ENCODE data around the gene IPPK. TPM values are rescaled to one million over a fixed set of nuclear protein-coding genes. Genes with fewer than 3 reads are reported as not detected.
A peak's percentile ranks its signal among the peaks of the same experiment; 100 is the strongest.

The IPPK gene
- total RNA-seq, 4 donors from 2014 or later, result 41.8 to 86.9 (median 46.1) TPM

- Histone ChIP-seq H3K36me3 (peaks cover 0 to 3% (median 0%) of the 10 kb centered on the region in 3 donors), H3K4me1 (peaks cover 12 to 37% (median 19%) of the 10 kb centered on the region in 3 donors), H3K9me3 (no peaks in the 10 kb centered on the region), H3K27me3 (no peaks in the 10 kb centered on the region), H3K27ac (peak overlapping the region in 3 of 4 donors; percentile 10 to 90 (median 85)), H3K4me3 (no peak overlapping the region)
- TF ChIP-seq POLR2A (IDR thresholded peaks at IDR 0.05), result no peak
- no peak for TF ChIP-seq CTCF (IDR thresholded peaks at IDR 0.05)
- DNase-seq, result no peak
- WGBS, 2 donors, result 78 to 80% methylated on average over 2 of the region's 2 CpGs
- intact Hi-C loops (cut with DNase I), result no loop called here
Measured at GRCh38 chr9:92704528-92704927, 34.6 kb upstream of the IPPK start.

- DNase-seq, result no peak
- no peaks in the 10 kb centered on the region for H3K4me1 ChIP-seq
- H3K4me3 ChIP-seq, result no peak overlapping the region
- H3K36me3 ChIP-seq, result no peaks in the 10 kb centered on the region
- intact Hi-C loops (cut with DNase I), result no loop called here
- no peaks in the 10 kb centered on the region for H3K27me3 ChIP-seq
- 33 to 41% methylated on average over 1 of the region's 1 CpG for WGBS, 2 donors
- H3K27ac ChIP-seq, result no peak overlapping the region
- peaks cover 0 to 47% (median 10%) of the 10 kb centered on the region in 3 donors for H3K9me3 ChIP-seq
- TF ChIP-seq POLR2A (IDR thresholded peaks at IDR 0.05) (no peak), CTCF (IDR thresholded peaks at IDR 0.05) (no peak)
Measured at GRCh38 chr9:92696619-92697018, 26.7 kb upstream of the IPPK start.

GRCh38 chr9:92686954-92687353, 17.0 kb upstream of the IPPK start:
- WGBS, 2 donors, result 53 to 69% methylated on average over 3 of the region's 3 CpGs
- intact Hi-C loops (cut with DNase I), result no loop called here
- Histone ChIP-seq H3K9me3 (peaks cover 0 to 27% (median 13%) of the 10 kb centered on the region in 3 donors), H3K27ac (no peak overlapping the region), H3K36me3 (no peaks in the 10 kb centered on the region), H3K4me1 (peaks cover 4 to 20% (median 4%) of the 10 kb centered on the region in 3 donors), H3K4me3 (no peak overlapping the region), H3K27me3 (no peaks in the 10 kb centered on the region)
- DNase-seq, result no peak
- TF ChIP-seq CTCF (IDR thresholded peaks at IDR 0.05) (peak in 1 of 6 experiments; percentile 20), POLR2A (IDR thresholded peaks at IDR 0.05) (no peak)

- TF ChIP-seq CTCF (IDR thresholded peaks at IDR 0.05) (no peak), POLR2A (IDR thresholded peaks at IDR 0.05) (no peak)
- H3K4me3 ChIP-seq, result no peak overlapping the region
- peaks cover 9 to 39% (median 9%) of the 10 kb centered on the region in 3 donors for H3K4me1 ChIP-seq
- DNase-seq, result no peak
- intact Hi-C loops (cut with DNase I), result no loop called here
- H3K9me3 ChIP-seq, result peaks cover 0 to 7% (median 0%) of the 10 kb centered on the region in 3 donors
- H3K27ac ChIP-seq, result peak overlapping the region in 1 of 4 donors; percentile 17
- H3K27me3 ChIP-seq, result peaks cover 0 to 4% (median 0%) of the 10 kb centered on the region in 4 donors
- WGBS, 2 donors, result 50 to 61% methylated on average over 4 to 5 of the region's 5 CpGs
- no peaks in the 10 kb centered on the region for H3K36me3 ChIP-seq
Measured at GRCh38 chr9:92685022-92685421, 15.1 kb upstream of the IPPK start.

GRCh38 chr9:92682269-92682668, 12.3 kb upstream of the IPPK start:
- DNase-seq, result no peak
- Histone ChIP-seq H3K4me3 (no peak overlapping the region), H3K9me3 (no peaks in the 10 kb centered on the region), H3K4me1 (peaks cover 15 to 67% (median 26%) of the 10 kb centered on the region in 3 donors), H3K36me3 (no peaks in the 10 kb centered on the region), H3K27me3 (peaks cover 0 to 4% (median 0%) of the 10 kb centered on the region in 4 donors), H3K27ac (peak overlapping the region; percentile 89 to 96 (median 94))
- no peak for TF ChIP-seq POLR2A (IDR thresholded peaks at IDR 0.05)
- no peak for TF ChIP-seq CTCF (IDR thresholded peaks at IDR 0.05)
- intact Hi-C loops (cut with DNase I), result no loop called here
- WGBS, 2 donors, result 96 to 98% methylated on average over 5 to 8 of the region's 8 CpGs
